Prostate gland (tissue), 2 donors: ENCODE data around the gene LTC4S. TPM values are rescaled to one million over a fixed set of nuclear protein-coding genes. Genes with fewer than 3 reads are reported as not detected.

ENCODE experiments used
- DNase-seq: peaks from one replicate; pipeline ENCODE4 v3.0.0-alpha.2; 2019; ENCODE audit warnings: low spot score
- H3K27ac ChIP-seq, 2 donors: fragments of 200-600 bp; sonication (generic); 2 replicates each; pipeline ENCODE4 v1.5.1; 2017 to 2019
- H3K27me3 ChIP-seq: fragments of 200-600 bp; sonication (generic); replicated peaks from 2 replicates; pipeline ENCODE4 v1.5.1; 2019; ENCODE audit not compliant: insufficient read depth
- H3K36me3 ChIP-seq, 2 donors: fragments of 200-600 bp; sonication (generic); 1 replicate in 1 of 2; 2 replicates in 1 of 2; pipeline versions ENCODE4 v1.5.1 to v1.8.1; 2017 to 2019
- H3K4me1 ChIP-seq: fragments of 200-600 bp; sonication (generic); replicated peaks from 2 replicates; pipeline ENCODE4 v1.5.1; 2019
- H3K4me3 ChIP-seq, 2 donors: fragments of 200-600 bp; sonication (generic); 2 replicates each; pipeline ENCODE4 v1.5.1; 2017 to 2019
- H3K9me3 ChIP-seq: fragments of 200-600 bp; sonication (generic); 2 replicates; pipeline ENCODE4 v1.5.1; 2017
- POLR2A ChIP-seq: fragments of 450-650 bp; IDR thresholded peaks from one replicate; pipeline ENCODE4 v1.6.1; 2016; ENCODE audit warnings: antibody characterized with exemption, mild to moderate bottlenecking
- POLR2AphosphoS5 ChIP-seq: sonication (generic); formaldehyde crosslinking; IDR thresholded peaks from one replicate; pipeline ENCODE4 v1.6.1; 2017; ENCODE audit warnings: antibody characterized with exemption
- WGBS: methylation state at CpG from one replicate; pipeline ENCODE4 v1.1.5; 2018; 5-methylcytosine and 5-hydroxymethylcytosine counted together
- intact Hi-C: fragments of 100-400 bp; cut with DNase I; formaldehyde crosslinking; loops from one replicate; pipeline ENCODE4 v1.14.2; 2022
- total RNA-seq, 2 donors: library from RNA; depleted of rRNA; stranded (reverse); fragments of >200 nt; gene quantifications; one replicate each; pipeline ENCODE4 v1.1.0, GENCODE V29; 2016
- TF ChIP-seq, protein P1 (sequence below), 4 experiments: fragments of 200-600 bp in 2 of 4; fragments of 450-650 bp in 2 of 4; sonication (generic) in 2 of 4; IDR thresholded peaks; 1 replicate in 3 of 4; 2 replicates in 1 of 4; pipeline ENCODE4 v1.5.1; 2016 to 2019; ENCODE audit warnings: antibody characterized with exemption in 4 of 4, mild to moderate bottlenecking in 2 of 4, moderate library complexity in 2 of 4

LTC4S gene
- total RNA-seq, 2 donors from 2014 or later: 7.8 to 8.2 TPM

GRCh38 chr5:179765400-179765799, 28.4 kb upstream of the LTC4S start:
- TF ChIP-seq POLR2A (no peak), POLR2AphosphoS5 (no peak)
- TF ChIP-seq, protein P1, sequence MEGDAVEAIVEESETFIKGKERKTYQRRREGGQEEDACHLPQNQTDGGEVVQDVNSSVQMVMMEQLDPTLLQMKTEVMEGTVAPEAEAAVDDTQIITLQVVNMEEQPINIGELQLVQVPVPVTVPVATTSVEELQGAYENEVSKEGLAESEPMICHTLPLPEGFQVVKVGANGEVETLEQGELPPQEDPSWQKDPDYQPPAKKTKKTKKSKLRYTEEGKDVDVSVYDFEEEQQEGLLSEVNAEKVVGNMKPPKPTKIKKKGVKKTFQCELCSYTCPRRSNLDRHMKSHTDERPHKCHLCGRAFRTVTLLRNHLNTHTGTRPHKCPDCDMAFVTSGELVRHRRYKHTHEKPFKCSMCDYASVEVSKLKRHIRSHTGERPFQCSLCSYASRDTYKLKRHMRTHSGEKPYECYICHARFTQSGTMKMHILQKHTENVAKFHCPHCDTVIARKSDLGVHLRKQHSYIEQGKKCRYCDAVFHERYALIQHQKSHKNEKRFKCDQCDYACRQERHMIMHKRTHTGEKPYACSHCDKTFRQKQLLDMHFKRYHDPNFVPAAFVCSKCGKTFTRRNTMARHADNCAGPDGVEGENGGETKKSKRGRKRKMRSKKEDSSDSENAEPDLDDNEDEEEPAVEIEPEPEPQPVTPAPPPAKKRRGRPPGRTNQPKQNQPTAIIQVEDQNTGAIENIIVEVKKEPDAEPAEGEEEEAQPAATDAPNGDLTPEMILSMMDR (IDR thresholded peaks at IDR 0.05): no peak
- no peak for DNase-seq
- H3K4me1 ChIP-seq: peaks cover 6% of the 10 kb centered on the region
- H3K9me3 ChIP-seq: no peaks in the 10 kb centered on the region
- WGBS: 69% methylated on average over 13 of the region's 13 CpGs
- peaks cover 7 to 13% of the 10 kb centered on the region in 2 donors for H3K36me3 ChIP-seq
- no peak overlapping the region for H3K27ac ChIP-seq
- intact Hi-C loops: no loop called here
- no peaks in the 10 kb centered on the region for H3K27me3 ChIP-seq
- H3K4me3 ChIP-seq: no peak overlapping the region

DNA sequence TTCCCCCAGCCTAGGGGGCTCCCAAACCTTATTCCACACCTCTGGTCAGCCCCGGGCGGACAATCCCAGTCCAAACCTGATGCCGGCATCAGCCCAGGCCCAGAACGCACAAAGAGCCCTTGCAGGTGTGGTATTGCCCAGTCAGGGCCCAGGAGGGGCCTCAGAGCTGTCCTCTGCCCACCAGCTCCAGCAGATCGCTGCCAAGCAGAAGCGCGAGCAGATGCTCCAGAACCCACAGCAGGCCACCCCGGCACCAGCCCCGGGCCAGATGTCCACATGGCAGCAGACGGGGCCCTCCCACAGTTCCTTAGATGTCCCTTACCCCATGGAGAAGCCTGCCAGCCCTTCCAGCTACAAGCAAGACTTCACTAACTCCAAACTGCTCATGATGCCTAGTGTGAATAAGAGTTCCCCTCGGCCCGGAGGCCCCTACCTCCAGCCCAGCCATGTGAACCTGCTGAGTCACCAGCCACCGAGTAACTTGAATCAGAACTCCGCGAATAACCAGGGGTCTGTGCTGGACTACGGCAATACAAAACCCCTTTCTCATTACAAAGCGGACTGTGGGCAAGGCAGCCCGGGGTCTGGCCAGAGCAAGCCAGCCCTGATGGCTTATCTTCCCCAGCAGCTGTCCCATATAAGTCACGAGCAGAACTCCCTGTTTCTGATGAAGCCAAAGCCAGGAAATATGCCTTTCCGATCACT, 27.6 kb upstream of the LTC4S start:
- Histone ChIP-seq H3K9me3 (no peaks in the 10 kb centered on the region), H3K27me3 (no peaks in the 10 kb centered on the region), H3K36me3 (peaks cover 7 to 16% of the 10 kb centered on the region in 2 donors), H3K4me3 (no peak overlapping the region), H3K27ac (no peak overlapping the region), H3K4me1 (peaks cover 6% of the 10 kb centered on the region)
- no peak for TF ChIP-seq POLR2AphosphoS5
- no peak for TF ChIP-seq POLR2A
- TF ChIP-seq, protein P1 (IDR thresholded peaks at IDR 0.05): no peak
- DNase-seq: no peak
- intact Hi-C loops: no loop called here
- 78% methylated on average over 18 of the region's 20 CpGs for WGBS

- Histone ChIP-seq H3K4me1 (peaks cover 6% of the 10 kb centered on the region), H3K9me3 (no peaks in the 10 kb centered on the region), H3K27ac (no peak overlapping the region), H3K27me3 (no peaks in the 10 kb centered on the region), H3K36me3 (peaks cover 7 to 22% of the 10 kb centered on the region in 2 donors), H3K4me3 (no peak overlapping the region)
- intact Hi-C loops: no loop called here
- no peak for TF ChIP-seq POLR2AphosphoS5
- no peak for TF ChIP-seq POLR2A
- TF ChIP-seq, protein P1 (IDR thresholded peaks at IDR 0.05): no peak
- 71% methylated on average over 12 of the region's 12 CpGs for WGBS
- no peak for DNase-seq
These were observed 26.9 kb upstream of the LTC4S start for GRCh38 chr5:179766726-179767455.

DNA sequence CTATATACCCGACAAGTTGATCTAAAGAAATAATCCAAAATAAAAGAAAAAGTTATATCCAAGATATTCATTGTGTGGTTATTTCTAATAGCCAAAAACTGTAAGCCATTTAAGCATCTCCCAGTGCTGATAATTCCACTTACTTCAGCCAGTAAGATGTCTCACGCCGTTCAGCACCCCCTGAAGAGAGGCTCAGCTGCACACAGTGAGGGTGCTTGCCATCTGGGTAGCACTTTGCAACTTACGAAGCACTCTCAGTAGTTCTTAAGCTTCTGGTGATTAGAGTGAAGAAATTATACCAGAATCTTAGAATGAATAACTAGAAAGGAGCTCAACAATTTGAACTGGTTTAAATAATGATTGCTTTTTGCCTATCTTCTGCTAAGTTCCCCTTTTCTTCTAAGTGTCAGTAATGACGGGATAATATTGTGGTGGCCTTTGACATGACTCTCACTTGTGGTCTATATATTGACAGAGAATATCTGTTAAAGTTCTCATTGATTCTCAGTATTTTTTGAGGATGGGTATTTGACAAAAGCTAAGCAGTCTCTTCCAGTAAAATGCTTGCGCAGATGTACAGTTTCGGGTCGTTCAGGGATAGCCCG, 26.2 kb upstream of the LTC4S start:
- Histone ChIP-seq H3K9me3 (no peaks in the 10 kb centered on the region), H3K36me3 (peaks cover 7 to 22% of the 10 kb centered on the region in 2 donors), H3K4me3 (no peak overlapping the region), H3K27ac (no peak overlapping the region), H3K4me1 (peaks cover 6% of the 10 kb centered on the region), H3K27me3 (no peaks in the 10 kb centered on the region)
- no peak for DNase-seq
- TF ChIP-seq, protein P1 (IDR thresholded peaks at IDR 0.05): no peak
- TF ChIP-seq POLR2A (no peak), POLR2AphosphoS5 (no peak)
- 84% methylated on average over 9 of the region's 9 CpGs for WGBS
- intact Hi-C loops: no loop called here
